ENCODE results near the gene NOTCH1. TPM values are rescaled to one million over a fixed set of nuclear protein-coding genes. Genes with fewer than 3 reads are reported as not detected.

Gene NOTCH1
- total and polyA plus RNA-seq, 2 of the 4 experiments (the other 2 are of a cell fraction), result 1.8 to 6.0 TPM

DNA sequence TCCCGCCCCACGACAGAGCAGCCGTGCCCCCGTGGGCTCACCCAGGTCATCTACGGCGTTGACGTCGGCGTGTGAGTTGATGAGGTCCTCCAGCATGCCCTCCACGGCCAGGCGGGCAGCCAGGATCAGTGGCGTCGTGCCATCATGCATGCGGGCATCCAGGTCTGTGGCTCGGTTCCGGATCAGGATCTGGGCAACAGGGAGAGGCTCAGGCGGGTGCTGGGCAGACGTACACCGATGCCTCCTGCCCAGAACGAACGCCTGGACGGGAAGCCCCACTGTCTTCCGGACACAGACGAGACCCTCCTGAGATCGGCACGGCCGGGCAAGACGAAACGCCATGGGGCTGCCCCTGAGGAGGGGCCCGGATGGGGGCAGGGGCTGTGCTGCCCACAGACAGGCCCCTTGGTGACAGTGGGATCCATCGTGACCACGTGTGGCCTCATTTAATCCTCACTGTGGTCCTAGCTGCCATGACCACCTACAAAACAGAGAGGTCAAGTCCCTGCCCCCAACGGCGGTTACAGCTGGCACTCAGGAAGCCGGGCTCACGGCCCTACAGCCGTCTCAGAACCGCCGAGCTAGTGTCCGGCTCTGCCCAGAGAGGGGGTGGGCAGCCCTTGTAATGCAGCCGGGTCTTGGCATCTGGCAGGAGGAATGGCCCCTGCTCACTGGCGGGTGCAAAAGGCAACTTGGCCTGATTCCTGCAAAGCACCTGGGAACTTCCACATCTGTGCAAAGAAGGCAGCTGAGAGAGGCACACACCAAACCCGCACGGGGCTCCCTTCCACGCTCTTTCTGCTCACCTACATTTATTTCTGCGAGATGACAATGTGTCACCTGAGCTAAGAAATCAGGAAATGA is 46.5 kb downstream of the NOTCH1 start:
- DNase-seq (no peak), ATAC-seq (ENCODE audit: low read depth) (no peak)
- WGBS, 2 experiments (ENCODE audit: extremely low coverage in 2 of 2, insufficient read length in 1 of 2), result 90% methylated on average over 40 of the region's 46 CpGs; no CpG with 5 or more reads in 1 of the 2 experiments
- H3K27ac ChIP-seq (ENCODE audit: insufficient read depth, low read length), result no peak overlapping the region
- no peak overlapping the region for H2BK120ac ChIP-seq (ENCODE audit: low read depth, low read length)
- H3K4ac ChIP-seq (ENCODE audit: low read depth, low read length), result no peak overlapping the region
- H3K14ac ChIP-seq (replicated peaks; ENCODE audit: low read depth, low read length), result no peak overlapping the region
- no peaks in the 10 kb centered on the region for H3K9me3 ChIP-seq (ENCODE audit: control insufficient read depth, insufficient read depth, low read length)
- H2AFZ ChIP-seq (replicated peaks; ENCODE audit: low read length, poor library complexity), result peak overlapping the region; percentile 24
- no peak overlapping the region for H3K56ac ChIP-seq (ENCODE audit: extremely low read depth, insufficient read depth, low read length)
- no peaks in the 10 kb centered on the region for H3K4me1 ChIP-seq (ENCODE audit: control insufficient read depth, insufficient read depth, low read length)
- no peaks in the 10 kb centered on the region for H3K79me1 ChIP-seq (ENCODE audit: low read depth in 1 of 2, low read length in 2 of 2)
- ChIA-PET CTCF (no interaction called here), POLR2A (ENCODE audit: unreplicated experiment) (no interaction called here)
- peaks cover 72% of the 10 kb centered on the region for H3K36me3 ChIP-seq (ENCODE audit: control insufficient read depth, insufficient read depth, low read length)
- dilution Hi-C loops (cut with HindIII; ENCODE audit: low sequenced_read_pairs, unreplicated experiment), result no loop called here
- H4K8ac ChIP-seq (ENCODE audit: low read depth in 2 of 2, low read length in 2 of 2), result no peak overlapping the region
- no peak overlapping the region for H2BK5ac ChIP-seq (ENCODE audit: low read depth, low read length, poor library complexity, severe bottlenecking)
- no TSS peak for BruUV-seq (replicated peaks)
- H4K20me1 ChIP-seq (ENCODE audit: insufficient read depth, low read length), result no peaks in the 10 kb centered on the region
- no peak overlapping the region for H3K4me3 ChIP-seq (ENCODE audit: insufficient read depth, low read depth, low read length)
- no peak overlapping the region for H2BK15ac ChIP-seq (ENCODE audit: low read depth, low read length)
- no peak overlapping the region for H3K4me2 ChIP-seq (ENCODE audit: low read depth, low read length)
- H2BK20ac ChIP-seq (ENCODE audit: low read depth, low read length), result no peak overlapping the region
- no peak overlapping the region for H3K23ac ChIP-seq (ENCODE audit: low read depth, low read length)
- H3K9ac ChIP-seq (ENCODE audit: low read depth, low read length), result no peak overlapping the region
- H2AK9ac ChIP-seq (replicated peaks; ENCODE audit: low read depth, low read length, poor library complexity), result no peak overlapping the region
- H4K5ac ChIP-seq (ENCODE audit: low read depth, low read length), result no peak overlapping the region
- H3K27me3 ChIP-seq (ENCODE audit: control insufficient read depth, insufficient read depth, low read length), result no peaks in the 10 kb centered on the region
- H3K18ac ChIP-seq (ENCODE audit: low read depth, low read length), result no peak overlapping the region
- no peak overlapping the region for H4K91ac ChIP-seq (ENCODE audit: insufficient read depth, low read depth, low read length)
- in situ Hi-C loops (cut with MboI; ENCODE audit: low sequenced_read_pairs), result no loop called here
- no peaks in the 10 kb centered on the region for H3K9me1 ChIP-seq (ENCODE audit: insufficient read depth, low read length)
- no peak overlapping the region for H2AK5ac ChIP-seq (ENCODE audit: low read depth, low read length)
- intact Hi-C loops (cut with micrococcal nuclease), result no loop called here
- TF ChIP-seq RFX5 (IDR thresholded peaks at IDR 0.05; ENCODE audit: low read depth, low read length) (no peak), CHD1 (IDR thresholded peaks at IDR 0.05; ENCODE audit: low read depth, low read length) (no peak), RAD21 (IDR thresholded peaks at IDR 0.05; ENCODE audit: low read length) (no peak), MAFK (IDR thresholded peaks at IDR 0.05; ENCODE audit: low read depth, low read length) (no peak), NFE2L2 (IDR thresholded peaks at IDR 0.05; ENCODE audit: low read depth, low read length) (no peak), FOS (IDR thresholded peaks at IDR 0.05; ENCODE audit: low read depth, low read length) (no peak), SMC3 (IDR thresholded peaks at IDR 0.05; ENCODE audit: low read depth, low read length) (no peak), USF2 (IDR thresholded peaks at IDR 0.05; ENCODE audit: low read depth, low read length) (no peak), RCOR1 (IDR thresholded peaks at IDR 0.05; ENCODE audit: insufficient replicate concordance, low read length) (no peak), BHLHE40 (IDR thresholded peaks at IDR 0.05; ENCODE audit: low read depth, low read length) (no peak), CEBPB (IDR thresholded peaks at IDR 0.05; ENCODE audit: low read depth, low read length) (no peak), MAZ (IDR thresholded peaks at IDR 0.05; ENCODE audit: borderline replicate concordance, low read depth, low read length) (no peak), MXI1 (IDR thresholded peaks at IDR 0.05; ENCODE audit: borderline replicate concordance, low read depth, low read length) (no peak), POLR2A (IDR thresholded peaks at IDR 0.05; ENCODE audit: low read depth, low read length) (no peak)
- TF ChIP-seq, protein P1, sequence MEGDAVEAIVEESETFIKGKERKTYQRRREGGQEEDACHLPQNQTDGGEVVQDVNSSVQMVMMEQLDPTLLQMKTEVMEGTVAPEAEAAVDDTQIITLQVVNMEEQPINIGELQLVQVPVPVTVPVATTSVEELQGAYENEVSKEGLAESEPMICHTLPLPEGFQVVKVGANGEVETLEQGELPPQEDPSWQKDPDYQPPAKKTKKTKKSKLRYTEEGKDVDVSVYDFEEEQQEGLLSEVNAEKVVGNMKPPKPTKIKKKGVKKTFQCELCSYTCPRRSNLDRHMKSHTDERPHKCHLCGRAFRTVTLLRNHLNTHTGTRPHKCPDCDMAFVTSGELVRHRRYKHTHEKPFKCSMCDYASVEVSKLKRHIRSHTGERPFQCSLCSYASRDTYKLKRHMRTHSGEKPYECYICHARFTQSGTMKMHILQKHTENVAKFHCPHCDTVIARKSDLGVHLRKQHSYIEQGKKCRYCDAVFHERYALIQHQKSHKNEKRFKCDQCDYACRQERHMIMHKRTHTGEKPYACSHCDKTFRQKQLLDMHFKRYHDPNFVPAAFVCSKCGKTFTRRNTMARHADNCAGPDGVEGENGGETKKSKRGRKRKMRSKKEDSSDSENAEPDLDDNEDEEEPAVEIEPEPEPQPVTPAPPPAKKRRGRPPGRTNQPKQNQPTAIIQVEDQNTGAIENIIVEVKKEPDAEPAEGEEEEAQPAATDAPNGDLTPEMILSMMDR (conservative IDR thresholded peaks at IDR 0.05; ENCODE audit: low read depth, low read length), result no peak

All from IMR-90 (cell line).